NCI-H128 (cell line): ENCODE measurements around the gene FABP1.
A peak's percentile ranks its signal among the peaks of the same experiment; 100 is the strongest.

Experiments used
- DNase-seq: peaks from one replicate; lab custom pipeline; 2025; ENCODE audit not compliant: unreplicated experiment; lab: John Stamatoyannopoulos, UW

The FABP1 gene

DNA sequence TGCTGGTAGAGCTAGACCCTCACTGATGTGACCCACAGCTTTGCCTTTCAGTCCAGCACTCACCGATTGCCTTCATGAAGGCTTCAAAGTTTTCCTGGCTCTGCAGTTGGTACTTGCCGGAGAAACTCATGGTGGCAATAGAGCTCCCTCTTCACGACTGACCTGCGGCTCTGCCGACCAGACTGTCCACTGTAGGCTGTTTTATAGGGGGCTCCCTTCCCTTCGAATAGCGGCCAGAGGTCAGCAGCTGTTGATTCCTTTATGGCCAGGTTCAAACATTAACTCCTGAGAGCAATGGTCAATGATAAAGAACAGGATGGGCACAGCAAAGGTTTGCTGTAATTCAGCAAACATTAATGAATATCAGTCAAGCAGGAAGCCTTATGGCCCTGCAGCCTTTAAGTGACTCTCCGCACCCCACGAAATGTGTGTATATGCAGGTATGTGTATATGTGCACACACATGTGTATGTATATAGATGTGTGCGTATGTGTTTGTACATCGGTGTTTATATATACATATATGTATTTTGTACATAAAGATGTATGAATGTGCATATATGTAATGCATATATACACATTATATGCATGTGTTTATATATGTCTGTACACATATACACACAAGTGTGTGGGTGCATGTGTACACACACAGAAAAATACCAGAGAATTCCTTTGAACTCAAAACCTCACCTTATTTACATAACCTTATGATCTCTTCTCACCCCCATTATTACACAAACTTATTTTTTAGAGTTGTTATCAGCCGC lies at the start of gene FABP1:
FABP1 (minus strand) TSS at position 175 of the 766 bp plus-strand sequence; CDS start at position 130, 45 bp downstream.
- no peak for DNase-seq

DNA sequence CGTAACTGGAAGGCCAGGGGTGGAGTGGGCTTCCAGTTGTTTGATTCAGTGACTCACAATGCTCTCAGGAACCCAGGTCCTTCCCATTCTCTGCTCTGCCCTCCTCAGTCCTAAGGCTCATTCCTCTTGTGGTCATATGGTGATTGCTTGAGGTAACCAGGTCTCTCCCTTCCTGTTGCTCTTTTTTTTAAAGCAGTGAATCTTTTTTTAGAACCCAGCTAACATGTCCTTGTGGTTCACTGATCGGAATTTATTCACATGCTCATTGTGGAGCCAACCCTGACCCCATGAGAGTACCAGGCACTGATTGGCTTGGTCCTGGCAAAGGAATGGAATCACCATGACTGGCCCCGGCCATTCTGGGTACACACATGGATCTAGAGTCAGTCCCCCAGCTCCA lies 49.7 kb upstream of the FABP1 start:
- DNase-seq = no peak

DNA sequence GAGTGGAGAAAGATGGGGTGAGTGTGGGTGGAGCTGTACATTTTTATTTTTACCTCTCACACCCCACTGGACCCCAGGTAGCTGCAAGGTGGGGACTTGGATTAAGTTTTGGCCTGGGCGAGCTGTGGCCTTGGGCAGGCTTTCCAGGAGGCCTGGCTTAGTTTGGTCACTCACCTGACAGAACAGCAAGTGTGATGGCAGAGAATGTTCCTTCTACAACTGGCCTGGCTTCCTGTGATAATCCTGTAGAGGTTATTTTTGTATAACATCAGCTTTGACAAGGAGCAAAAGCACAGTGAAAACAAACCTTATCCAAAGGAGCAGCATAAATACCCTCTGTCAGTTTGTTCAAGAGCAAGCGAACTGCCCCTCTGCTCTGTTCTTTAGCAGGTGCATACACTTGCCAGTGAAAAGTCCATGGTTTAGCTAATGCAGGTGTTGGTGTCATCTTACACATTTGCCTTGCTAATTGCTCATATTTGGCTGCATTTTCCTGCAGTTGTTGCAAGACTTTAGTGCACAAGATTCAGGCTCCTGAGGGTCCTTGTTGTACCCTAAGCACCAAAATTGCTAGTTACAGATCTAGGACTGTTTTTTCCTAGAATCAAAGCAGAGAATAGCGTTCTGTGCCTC lies 48.6 kb upstream of the FABP1 start:
- peak; percentile 30 for DNase-seq

DNA sequence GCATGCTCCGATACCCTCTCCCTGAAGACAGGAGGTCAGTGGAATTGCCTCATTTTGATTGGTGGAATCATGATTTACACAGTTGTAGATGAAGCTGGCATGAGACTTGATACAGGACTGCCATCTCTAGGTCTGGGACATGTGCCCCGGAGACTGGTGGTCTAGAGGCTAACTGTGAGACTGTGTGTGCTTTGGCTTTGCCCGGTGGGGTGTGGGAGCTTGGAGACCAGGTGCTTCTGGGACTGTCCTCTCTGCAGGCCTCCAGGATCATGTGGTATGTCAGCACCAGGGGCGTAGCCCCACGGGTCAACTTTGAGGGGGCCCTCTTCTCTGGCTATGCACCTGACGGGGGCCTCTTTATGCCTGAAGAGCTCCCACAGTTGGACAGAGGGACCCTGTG lies 45.0 kb upstream of the FABP1 start:
- no peak for DNase-seq

DNA sequence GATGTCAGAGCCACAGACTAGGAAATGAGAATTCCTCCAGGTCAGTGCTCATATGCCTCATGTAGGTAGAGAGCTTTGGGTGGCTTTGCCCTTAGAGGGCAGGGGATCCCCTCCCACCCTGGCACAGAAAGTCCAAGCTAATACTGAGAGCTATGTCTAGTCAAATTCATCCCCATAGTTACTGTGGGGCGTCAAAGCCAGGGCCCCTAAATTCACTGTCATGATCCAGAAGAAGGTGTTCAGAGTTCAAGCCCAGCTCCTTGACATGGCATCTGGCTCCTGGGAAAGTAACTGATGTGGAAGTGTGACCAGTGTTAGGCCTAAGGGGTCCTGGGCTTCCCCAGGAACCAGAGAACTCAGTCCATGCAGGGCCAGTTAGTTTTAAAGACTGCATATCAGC lies 44.1 kb upstream of the FABP1 start:
- DNase-seq = no peak

DNA sequence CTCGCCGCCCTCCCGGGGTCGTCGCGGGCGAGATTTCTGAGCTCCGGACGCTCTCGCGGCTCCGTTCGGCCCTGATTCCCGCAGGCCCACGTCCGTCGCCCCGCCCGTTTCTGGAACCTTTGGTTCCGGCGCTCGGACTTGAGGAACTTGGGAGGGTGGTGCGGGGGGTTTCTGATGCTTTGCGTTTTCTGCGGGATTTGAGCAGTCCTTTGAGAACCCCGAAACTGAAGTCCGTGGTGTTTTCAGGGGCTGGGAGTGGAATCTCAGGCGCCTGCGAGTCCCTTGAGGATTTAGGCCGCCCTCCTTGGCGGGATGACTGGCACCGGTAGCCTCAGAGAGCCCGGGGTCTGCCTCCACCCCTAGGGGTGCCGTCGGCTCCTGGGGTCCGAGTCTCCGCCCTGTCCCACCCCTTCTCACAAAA lies 42.6 kb upstream of the FABP1 start:
- DNase-seq = no peak

DNA sequence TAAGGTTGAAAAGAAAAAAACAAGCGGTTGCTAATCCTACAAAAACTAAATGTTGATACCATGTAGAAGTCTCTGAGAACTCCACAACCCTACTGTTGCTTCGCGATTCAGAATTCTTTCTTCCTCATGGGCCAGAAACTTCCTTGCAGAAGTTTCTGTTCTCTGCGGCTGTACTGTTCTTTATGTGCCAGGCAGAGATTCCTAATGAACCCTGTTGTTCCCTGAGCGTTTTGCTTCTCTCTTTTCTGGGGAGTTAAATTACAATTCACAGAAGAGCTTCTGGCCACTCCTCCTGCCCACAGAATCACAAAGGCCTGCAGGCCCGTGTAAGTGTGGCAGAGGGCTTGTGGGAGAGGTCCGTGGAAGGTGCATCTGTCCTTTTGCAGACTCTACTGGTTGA lies 40.5 kb upstream of the FABP1 start:
- DNase-seq = no peak

DNA sequence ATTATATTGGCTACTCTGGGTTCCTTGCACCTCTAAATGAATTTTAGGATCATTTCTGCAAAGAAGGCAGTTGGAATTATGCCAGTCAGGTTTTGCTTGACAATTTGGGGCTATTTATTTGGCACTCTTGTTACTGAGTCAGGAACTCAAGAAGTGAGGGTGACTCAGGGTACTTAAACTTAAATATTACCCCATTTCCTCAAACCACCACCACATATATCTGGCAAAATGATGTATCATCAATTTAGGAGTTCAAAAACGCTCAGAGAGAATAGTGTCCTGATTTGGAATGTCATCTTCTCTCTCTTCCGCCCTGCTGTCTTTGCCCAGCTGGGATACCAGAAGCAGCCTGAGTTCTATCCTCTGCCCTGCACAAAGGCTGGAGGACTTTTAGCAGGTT lies 39.9 kb upstream of the FABP1 start:
- DNase-seq = no peak

DNA sequence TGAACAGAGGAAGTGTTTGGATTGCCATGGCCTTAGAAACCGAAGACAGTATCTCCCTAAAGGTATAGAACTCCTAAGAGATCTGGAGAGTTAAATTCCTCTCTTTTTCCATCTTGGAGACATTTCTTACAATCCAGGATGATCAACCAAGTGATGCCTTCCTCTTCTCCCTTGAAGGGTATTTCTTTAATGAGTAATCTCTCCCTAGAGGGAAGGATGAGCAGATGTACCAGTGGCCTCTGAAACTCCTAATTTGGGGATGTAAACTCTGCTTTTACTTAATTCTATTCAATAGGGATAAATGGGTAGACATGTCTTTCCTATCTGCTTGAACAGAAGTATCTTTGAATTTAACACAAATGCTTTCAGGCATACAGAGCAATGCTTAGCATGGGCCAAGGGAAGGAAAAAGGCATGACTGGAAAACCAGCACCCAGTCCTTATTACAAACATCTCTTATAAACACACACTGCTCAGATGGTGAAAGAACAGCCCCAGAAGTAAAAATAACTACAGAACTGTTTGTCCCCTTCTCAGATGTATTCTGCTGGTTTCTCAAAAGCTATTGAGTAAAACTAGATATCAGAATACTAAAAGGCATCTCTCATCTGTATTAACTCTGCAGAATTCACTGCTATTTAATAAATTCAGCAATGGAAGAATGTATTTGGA lies 37.6 kb upstream of the FABP1 start:
- DNase-seq = no peak

DNA sequence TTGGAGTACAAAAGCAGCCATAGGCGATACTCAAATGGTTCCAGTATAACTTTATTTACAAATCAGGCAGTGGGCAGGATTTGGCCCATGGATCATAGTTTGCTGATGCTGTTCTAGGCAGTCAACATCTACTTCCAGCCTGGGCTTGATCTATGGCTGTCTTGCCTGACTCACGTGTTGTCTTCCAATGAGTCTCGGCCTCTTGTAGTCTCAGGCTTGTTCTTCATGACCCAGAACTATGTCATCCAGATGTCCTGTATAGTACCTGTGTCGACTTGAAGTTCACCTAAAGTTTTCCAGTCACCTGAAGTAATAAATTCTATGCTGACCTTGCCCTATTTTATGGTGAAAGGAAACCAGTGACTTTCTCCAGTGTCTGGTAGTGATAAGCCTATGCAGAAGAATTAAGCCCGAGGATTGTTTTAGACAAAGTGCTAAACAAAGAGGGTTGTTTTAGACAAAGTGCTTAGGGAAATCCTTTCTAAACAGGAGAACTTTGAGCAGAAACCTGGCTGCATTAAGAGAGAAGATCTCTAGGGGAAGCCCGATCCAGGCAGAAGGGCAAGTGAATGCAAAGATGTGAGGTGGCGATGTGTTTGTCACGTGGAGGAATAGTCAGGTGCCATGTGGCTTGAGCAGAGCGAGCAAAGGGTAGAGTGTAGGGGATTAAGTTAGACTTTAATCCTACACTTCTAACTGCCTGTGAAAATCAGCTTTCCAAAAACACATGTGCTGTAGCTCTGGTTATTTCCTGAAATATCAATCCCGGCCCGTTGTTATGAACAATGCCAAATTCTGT lies 33.8 kb upstream of the FABP1 start:
- DNase-seq = no peak

DNA sequence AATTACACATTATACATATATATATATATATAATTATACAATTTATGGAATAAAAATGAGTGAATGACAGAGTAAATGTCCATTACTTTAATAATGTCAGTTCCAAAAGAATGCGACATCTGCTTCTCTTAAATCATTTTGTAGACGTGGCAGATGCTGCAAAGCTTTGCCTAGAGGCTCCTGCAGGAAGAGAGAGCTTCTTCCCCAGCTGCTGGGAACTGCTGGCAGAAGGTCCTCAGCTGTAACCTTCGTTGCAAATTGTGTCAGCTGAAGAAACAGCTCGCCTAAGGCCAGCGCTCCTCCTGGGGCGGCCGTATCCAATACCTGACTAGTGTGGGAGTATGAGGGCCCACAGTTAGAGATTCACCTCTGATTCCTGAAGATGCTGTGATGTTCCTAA lies 32.7 kb upstream of the FABP1 start:
- DNase-seq = no peak

DNA sequence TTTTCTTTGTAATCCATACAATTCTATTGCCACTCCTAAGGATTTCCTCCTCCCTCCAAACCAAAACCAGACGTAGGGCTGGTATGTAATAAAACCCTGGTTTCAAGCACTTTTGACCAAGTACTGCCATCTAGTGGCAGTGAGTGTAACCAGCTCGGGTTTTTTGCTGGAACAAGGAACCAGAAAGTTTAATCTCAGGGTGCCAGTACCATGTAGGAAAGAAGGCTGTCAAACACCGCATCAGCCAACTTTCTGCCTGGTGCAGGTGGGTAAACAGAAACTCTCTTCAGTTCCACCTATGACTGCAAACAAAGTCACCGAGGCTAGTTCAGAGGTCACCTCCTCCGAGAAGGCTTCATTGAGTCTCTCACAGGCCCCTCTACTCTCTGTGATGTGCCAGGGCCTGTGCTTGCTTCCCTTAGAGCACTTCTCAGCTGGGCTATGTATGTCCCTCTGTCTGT lies 32.1 kb upstream of the FABP1 start:
- DNase-seq = no peak

DNA sequence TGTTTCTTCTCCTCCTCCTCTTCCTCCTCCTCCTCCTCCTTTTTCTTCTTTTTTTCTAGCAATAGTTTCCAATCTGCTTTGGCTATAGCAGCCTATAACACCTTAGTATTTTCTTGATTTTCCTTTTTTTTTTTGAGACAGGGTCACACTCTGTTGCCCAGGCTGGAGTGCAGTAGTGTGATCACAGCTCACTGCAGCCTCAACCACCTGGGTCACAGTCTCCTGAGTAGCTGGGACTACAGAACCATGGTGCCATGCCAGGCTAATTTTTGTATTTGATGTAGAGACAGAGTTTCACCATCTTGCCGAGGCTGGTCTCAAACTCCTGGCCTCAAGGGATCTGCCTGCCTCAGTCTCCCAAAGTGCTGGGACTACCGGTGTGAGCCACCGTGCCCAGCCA lies 31.6 kb upstream of the FABP1 start:
- DNase-seq = no peak

DNA sequence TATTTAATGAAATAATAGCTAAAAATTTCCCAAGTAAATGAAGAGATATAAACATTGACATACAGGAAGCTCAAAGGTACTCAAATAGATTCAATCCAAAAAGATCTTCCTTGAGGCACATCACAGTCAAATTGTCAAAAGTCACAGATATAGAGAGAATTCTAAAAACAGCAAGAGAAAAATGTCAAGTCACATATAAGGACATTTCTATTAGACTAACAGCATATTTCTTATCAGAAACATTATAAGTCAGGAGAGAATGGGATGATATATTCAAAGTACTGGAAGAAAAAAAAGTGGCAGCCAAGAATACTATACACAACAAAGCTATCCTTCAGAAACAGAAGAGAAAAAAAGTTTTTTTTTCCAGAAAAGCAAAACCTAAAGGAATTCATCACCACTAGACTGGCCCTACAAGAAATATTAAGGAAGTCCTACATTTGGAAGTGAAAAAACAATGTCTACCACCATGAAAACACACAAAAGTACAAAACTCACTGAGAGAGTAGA lies 21.1 kb upstream of the FABP1 start:
- DNase-seq = no peak

DNA sequence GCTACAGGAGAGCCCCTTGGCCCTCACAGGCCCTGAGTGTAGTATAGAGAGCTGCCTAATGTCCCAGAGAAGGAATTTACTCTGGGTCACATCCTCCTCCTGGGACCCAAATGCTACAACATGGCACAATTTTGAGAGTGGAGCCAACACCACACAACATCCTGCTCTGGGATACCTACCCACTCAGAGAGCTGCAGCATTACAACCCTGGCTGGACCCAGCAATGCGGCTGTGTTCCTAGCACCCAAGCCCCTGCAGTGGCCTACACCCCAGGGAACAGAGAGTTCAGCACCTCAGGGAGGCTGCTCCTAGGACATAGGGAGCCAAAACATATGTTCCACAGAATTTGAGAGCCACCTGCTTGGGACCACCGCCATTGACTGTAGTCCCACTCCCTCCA lies 19.3 kb upstream of the FABP1 start:
- DNase-seq = no peak

DNA sequence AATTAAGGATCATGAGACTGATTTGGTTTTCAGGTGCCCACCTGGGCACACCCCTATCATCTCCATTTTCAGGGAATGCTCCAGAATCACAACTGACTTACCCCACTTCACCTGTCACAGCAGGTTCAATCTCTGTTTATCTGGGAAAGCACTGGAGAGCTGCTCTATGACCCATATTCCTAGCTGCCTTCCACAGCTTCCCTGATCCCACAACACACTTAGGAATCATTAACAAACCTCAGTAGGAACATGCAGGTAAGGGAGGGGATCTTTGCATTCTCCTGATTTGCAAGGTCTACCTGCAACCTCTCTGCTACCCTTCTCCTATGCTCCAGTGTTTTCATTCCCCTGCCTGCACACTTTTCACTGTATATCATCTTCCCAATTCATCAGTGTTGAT lies 18.7 kb upstream of the FABP1 start:
- no peak for DNase-seq

DNA sequence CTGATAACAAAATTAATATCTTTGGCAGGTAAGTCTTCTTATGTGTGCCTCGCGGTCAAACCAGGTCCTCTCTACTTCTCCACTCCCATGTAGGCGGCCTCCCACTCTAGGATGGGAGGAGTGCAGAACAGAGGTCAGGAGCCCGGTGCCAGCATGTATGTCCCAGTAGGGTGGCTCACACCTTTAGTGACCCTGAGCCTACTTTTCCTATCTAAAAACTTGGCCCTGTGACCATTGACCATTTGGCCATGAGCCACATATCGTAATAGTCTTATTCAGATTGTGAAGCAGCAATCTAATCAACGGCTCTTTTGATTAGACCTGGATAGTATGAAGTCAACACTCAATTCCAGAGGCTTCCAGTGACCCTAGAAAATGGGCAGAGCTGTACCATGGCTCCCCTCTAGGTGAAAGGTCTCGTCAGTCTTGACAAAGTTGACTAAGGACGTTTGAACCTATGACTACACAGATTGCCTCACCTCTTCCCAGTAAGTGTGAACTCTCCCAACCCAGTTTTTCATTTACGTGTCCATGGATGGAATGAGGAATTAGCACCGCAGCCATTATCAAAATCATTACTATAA lies 17.1 kb upstream of the FABP1 start:
- no peak for DNase-seq

DNA sequence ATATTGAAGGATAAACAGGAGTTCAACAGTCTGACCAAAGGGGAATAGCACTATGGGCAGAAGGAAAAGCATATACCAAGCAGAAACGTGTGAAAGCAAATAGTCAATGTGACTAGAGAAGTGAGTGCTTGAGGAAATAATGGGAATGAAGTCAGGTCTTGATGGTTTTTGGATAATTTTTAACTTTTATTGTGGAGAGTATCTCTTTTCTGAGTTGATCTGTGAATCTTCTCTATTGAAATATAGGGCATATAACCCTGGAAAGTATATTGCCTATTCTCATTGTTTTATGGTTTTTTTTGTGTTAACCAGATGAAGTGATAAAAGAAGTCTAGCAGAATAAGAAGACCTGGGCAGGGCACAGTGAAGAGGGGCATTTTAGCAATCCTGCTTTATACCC lies 16.4 kb upstream of the FABP1 start:
- DNase-seq = no peak

DNA sequence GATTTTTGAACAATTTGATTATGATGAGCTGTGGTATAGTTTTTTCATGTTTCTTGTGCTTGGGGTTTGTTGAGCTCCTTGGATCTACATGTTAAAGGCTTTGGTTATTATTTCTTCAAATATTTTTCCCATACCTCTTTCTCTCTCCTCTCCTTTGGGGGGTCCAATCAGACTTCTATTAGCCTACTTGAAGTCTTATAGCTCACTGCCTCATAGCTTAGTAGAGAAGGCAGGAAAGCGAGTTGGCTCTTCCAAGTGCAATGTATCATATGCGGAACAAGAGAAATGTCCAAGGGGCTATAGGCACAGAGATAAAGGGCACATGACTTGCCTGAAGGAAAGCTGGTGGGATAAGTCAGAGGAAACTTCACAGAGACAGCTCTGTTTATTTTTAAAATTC lies 14.1 kb upstream of the FABP1 start:
- no peak for DNase-seq

DNA sequence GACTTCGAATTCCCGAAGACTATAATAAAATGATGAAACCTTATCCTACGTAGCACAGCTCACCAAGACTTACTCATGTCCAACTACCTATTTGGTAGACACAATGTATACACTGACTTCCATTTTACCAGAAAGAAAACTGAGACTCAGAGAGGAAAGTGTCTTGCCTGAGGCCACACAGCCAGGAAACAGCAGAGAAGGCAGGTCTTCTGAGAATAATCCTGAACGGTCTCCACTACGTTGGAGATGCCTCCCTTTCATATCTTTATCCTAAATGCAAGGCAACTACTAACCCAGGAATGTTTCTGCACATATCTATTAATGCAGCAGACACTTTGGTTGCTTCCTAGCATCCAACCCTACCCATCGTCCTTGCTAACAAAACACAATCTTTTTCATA lies 11.9 kb upstream of the FABP1 start:
- DNase-seq = no peak

DNA sequence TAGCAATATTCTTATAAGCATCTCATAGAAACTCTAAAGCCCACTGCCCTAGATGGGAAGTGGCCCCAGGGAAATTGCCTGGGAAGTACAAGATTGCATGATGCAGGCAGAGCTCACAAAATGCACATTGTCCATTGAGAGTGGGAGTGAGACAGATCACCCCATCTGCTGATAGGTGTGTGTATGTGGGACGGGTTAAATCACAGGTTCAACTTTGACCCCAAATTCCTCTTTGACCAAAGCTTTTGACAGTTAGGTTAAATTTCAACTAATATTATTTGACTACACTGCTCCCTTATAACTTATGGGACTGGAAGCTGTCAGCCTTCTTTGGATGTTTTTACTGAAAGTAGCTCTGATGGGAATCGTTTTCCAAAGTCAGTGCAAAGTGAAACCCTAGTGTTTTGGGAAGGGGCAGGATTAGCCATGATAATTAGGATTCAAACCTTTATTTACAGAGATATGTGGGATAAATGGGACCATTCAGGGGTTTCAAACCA lies 11.4 kb upstream of the FABP1 start:
- no peak for DNase-seq
